Choroid plexus epithelial cell (primary cell): Measurements from ENCODE around the gene HK2.
A peak's percentile ranks its signal among the peaks of the same experiment; 100 is the strongest.

Experiments used
- DNase-seq: peaks from one replicate; pipeline ENCODE4 v3.0.0-alpha.2; 2010; ENCODE audit warnings: low read depth
- H3K4me3 ChIP-seq: 2 replicates; pipeline ENCODE4 v1.5.1; 2011; ENCODE audit warnings: low read depth, mild to moderate bottlenecking, control low read depth, low read length, moderate library complexity
- CTCF ChIP-seq: conservative IDR thresholded peaks from 2 replicates; pipeline ENCODE4 v1.5.1; 2011; ENCODE audit warnings: low read depth, mild to moderate bottlenecking, control low read depth, inconsistent platforms, low read length, moderate library complexity

HK2 gene

DNA sequence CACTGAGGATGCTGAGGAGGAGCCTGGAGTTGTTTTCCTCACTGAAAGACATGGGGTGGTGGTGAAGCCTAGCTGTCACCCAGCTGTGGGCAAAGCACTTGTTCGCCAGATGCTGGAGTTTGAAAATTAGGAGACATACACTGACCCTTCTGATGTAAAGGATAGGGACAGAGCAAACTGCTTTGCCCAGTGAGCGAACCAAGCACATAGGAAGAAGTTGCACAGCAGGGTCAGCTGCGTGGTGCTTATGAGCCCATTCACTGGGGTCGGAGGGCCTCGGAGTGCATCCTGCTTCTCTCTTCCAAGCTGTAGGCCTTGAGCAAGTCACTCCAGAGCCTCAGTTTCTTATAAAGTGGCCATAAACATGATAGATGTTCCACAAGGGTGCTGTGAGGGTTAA lies 50.9 kb downstream of the HK2 start:
- no peak overlapping the region for H3K4me3 ChIP-seq
- TF ChIP-seq CTCF, result no peak
- DNase-seq, result no peak

DNA sequence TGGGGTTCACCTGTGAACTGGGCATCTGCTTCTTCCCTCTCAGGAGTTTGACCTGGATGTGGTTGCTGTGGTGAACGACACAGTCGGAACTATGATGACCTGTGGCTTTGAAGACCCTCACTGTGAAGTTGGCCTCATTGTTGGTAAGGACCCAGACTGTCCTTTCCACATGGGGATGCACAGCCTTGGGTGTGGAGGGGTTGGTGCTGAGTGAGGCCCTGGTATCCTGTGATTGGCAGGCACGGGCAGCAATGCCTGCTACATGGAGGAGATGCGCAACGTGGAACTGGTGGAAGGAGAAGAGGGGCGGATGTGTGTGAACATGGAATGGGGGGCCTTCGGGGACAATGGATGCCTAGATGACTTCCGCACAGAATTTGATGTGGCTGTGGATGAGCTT lies 52.3 kb downstream of the HK2 start:
- TF ChIP-seq CTCF, result no peak
- H3K4me3 ChIP-seq, result no peak overlapping the region
- no peak for DNase-seq

DNA sequence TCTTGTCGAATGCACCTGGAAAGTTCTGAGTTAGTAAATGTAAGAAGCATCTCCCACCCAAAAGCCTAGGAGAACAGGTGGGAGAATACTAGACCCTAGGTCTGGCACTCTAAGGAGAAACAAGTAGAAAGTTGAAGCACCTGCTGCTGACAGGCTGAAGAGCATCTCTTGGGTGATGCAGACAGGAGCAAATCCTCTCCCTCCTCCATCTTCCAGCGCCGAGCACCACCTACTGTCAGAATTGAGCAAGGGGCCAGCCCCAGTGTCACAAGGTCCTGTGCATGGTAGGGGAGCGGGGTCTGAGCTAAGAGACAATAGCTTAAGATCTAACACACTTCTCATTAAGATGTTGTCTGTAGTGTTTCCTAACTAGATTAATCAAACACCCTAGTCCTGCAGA lies 52.9 kb downstream of the HK2 start:
- no peak for TF ChIP-seq CTCF
- no peak overlapping the region for H3K4me3 ChIP-seq
- no peak for DNase-seq

DNA sequence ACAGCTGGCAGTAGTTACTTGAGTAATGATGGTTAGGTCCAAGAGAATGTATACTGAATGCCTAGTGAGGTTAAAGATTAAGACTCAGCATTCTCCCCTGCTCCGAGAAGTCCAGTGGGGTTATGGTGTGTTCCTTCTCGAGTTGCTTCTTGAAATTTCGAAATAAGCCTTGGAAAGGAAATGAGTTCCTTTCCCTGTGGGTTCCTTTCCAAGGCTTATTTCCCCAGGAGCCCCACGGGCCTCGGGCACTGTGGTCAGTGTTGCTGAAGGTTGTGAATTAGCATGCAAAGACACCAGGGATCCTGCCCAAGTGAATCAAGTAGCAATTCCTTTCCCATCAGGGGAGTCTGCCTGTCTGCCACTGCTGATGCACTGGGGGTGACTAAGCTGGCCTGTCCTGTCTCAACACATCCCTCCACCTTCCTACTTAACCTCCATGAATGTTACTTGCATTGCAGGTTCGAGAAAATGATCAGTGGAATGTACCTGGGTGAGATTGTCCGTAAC lies 53.6 kb downstream of the HK2 start:
- TF ChIP-seq CTCF, result no peak
- H3K4me3 ChIP-seq, result no peak overlapping the region
- peak; percentile 45 for DNase-seq

DNA sequence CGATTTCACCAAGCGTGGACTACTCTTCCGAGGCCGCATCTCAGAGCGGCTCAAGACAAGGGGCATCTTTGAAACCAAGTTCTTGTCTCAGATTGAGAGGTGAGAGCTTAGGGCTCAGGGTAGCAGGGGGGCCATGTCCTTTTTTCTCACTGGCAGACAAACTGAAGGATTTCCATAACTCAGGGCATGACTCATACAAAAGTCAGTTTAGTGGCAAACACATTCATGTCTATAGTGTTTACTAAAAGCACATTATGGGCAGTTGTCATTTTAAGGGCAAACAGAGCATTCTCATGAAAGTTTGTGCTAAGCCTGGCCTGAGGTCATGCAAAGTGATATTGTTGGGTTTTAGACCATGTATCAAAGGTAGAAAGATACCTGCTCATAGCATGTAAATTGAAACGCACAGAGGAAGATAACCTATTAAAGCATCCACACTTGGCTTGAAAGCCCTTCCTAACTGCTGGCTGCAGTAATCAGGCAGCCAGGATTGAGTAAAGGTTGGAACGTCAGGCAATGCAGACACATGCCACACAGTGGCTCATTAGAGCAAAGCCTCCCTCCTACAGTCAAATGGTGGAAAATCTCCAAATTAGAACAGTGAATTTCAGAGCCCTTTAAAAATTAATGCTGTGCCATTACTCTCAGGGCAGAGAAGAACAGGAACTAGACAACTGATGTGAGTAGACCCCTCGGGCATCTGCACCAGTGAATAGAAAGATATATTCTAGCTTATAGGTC lies 54.2 kb downstream of the HK2 start:
- peak; percentile 24 for TF ChIP-seq CTCF
- no peak overlapping the region for H3K4me3 ChIP-seq
- DNase-seq, result peak; percentile 36

DNA sequence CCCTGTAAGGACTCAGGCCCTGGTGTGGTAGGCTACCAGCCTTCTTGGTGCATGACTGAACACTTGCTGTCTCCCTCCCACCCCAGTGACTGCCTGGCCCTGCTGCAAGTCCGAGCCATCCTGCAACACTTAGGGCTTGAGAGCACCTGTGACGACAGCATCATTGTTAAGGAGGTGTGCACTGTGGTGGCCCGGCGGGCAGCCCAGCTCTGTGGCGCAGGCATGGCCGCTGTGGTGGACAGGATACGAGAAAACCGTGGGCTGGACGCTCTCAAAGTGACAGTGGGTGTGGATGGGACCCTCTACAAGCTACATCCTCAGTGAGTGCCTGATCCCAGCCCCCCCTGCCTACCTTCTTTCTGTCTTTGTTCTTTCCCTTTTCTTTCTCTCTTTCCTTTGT lies 55.2 kb downstream of the HK2 start:
- no peak for DNase-seq
- H3K4me3 ChIP-seq, result no peak overlapping the region
- TF ChIP-seq CTCF, result no peak

DNA sequence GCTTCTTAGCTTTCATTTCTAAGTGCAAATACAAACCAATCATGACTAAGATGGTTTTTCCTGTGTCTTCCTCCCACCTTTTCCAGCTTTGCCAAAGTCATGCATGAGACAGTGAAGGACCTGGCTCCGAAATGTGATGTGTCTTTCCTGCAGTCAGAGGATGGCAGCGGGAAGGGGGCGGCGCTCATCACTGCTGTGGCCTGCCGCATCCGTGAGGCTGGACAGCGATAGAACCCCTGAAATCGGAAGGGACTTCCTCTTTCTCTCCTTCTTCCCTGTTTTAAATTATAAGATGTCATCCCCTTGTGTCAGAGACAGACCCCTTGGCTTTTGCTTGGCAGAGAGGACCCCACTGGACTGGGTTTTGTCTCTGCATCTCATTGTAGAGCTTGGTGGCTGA lies 56.8 kb downstream of the HK2 start:
- no peak for DNase-seq
- no peak for TF ChIP-seq CTCF
- no peak overlapping the region for H3K4me3 ChIP-seq
